Neuronal stem cell (in vitro differentiated cells): ENCODE data around the gene SMYD5.

Source experiments
- DNase-seq: peaks from one replicate; pipeline ENCODE4 v3.0.0-alpha.2; 2013; ENCODE audit warnings: low spot score
- H2AFZ ChIP-seq: one replicate; pipeline ENCODE4 v1.6.1; 2013; ENCODE audit warnings: mild to moderate bottlenecking, low read length, inconsistent platforms
- H2AK5ac ChIP-seq: 2 replicates; pipeline ENCODE4 v1.6.1; 2013; ENCODE audit warnings: low read depth, mild to moderate bottlenecking, inconsistent platforms, low read length, moderate library complexity, mixed read lengths
- H2BK120ac ChIP-seq: 2 replicates; pipeline ENCODE4 v1.6.1; 2013; ENCODE audit warnings: low read depth, mild to moderate bottlenecking, inconsistent platforms, low read length, moderate library complexity, mixed read lengths
- H2BK12ac ChIP-seq: one replicate; pipeline ENCODE4 v1.6.1; 2013; ENCODE audit warnings: low read length, inconsistent platforms
- H2BK15ac ChIP-seq: 2 replicates; pipeline ENCODE4 v1.6.1; 2013; ENCODE audit warnings: mild to moderate bottlenecking, low read length, inconsistent platforms, mixed read lengths
- H2BK5ac ChIP-seq: one replicate; pipeline ENCODE4 v1.6.1; 2013; ENCODE audit warnings: inconsistent platforms, mild to moderate bottlenecking, low read length, moderate library complexity
- H3K14ac ChIP-seq: one replicate; pipeline ENCODE4 v1.6.1; 2013; ENCODE audit warnings: low read length, inconsistent platforms
- H3K18ac ChIP-seq: 2 replicates; pipeline ENCODE4 v1.6.1; 2013; ENCODE audit warnings: low read length, inconsistent platforms
- H3K23ac ChIP-seq: 2 replicates; pipeline ENCODE4 v1.6.1; 2013; ENCODE audit warnings: low read depth, mild to moderate bottlenecking, mixed read lengths, low read length, inconsistent platforms; ENCODE audit not compliant: poor library complexity
- H3K27ac ChIP-seq: replicated peaks from 3 replicates; pipeline ENCODE4 v1.5.1; 2013; ENCODE audit warnings: low read length, inconsistent platforms
- H3K27me3 ChIP-seq, 3 experiments: 2 replicates each; pipeline ENCODE4 v1.6.1; 2013; ENCODE audit warnings: low read length in 3 of 3, mild to moderate bottlenecking in 2 of 3, inconsistent platforms in 1 of 3, low read depth in 1 of 3, mixed read lengths in 1 of 3, moderate library complexity in 1 of 3; ENCODE audit not compliant: control insufficient read depth in 3 of 3, insufficient read depth in 3 of 3
- H3K36me3 ChIP-seq, 2 donors: replicated peaks in 1 of 2; 2 replicates each; pipeline ENCODE4 v1.6.1; 2013; ENCODE audit warnings: low read length in 2 of 2; ENCODE audit not compliant: control insufficient read depth in 2 of 2, insufficient read depth in 2 of 2
- H3K4ac ChIP-seq: 2 replicates; pipeline ENCODE4 v1.6.1; 2013; ENCODE audit warnings: inconsistent platforms, mild to moderate bottlenecking, low read length, moderate library complexity
- H3K4me1 ChIP-seq, 2 donors: 1 replicate in 1 of 2; 2 replicates in 1 of 2; pipeline ENCODE4 v1.6.1; 2013; ENCODE audit warnings: low read length in 2 of 2, low read depth in 1 of 2; ENCODE audit not compliant: control insufficient read depth in 2 of 2, insufficient read depth in 1 of 2
- H3K4me2 ChIP-seq: one replicate; pipeline ENCODE4 v1.6.1; 2013; ENCODE audit warnings: mild to moderate bottlenecking, low read length, inconsistent platforms; ENCODE audit not compliant: insufficient read depth, poor library complexity, severe bottlenecking
- H3K4me3 ChIP-seq, 2 donors: 2 replicates each; pipeline ENCODE4 v1.5.1; 2013; ENCODE audit warnings: low read length in 2 of 2, mild to moderate bottlenecking in 2 of 2, inconsistent platforms in 1 of 2, moderate library complexity in 1 of 2
- H3K79me1 ChIP-seq: one replicate; pipeline ENCODE4 v1.6.1; 2013; ENCODE audit warnings: low read depth, mild to moderate bottlenecking, inconsistent platforms, low read length, moderate library complexity
- H3K9ac ChIP-seq: one replicate; pipeline ENCODE4 v1.6.1; 2013; ENCODE audit warnings: mild to moderate bottlenecking, low read depth, low read length, inconsistent platforms; ENCODE audit not compliant: poor library complexity
- H3K9me3 ChIP-seq, 2 donors: replicated peaks in 1 of 2; 2 replicates each; pipeline versions ENCODE3 to v1.6.1; 2013; ENCODE audit warnings: low read length in 2 of 2, mild to moderate bottlenecking in 2 of 2, inconsistent platforms in 1 of 2, low read depth in 1 of 2, mixed read lengths in 1 of 2, moderate library complexity in 1 of 2; ENCODE audit not compliant: control insufficient read depth in 2 of 2, insufficient read depth in 1 of 2
- H4K8ac ChIP-seq: one replicate; pipeline ENCODE4 v1.6.1; 2013; ENCODE audit warnings: low read depth, mild to moderate bottlenecking, inconsistent platforms, low read length, moderate library complexity
- H4K91ac ChIP-seq: one replicate; pipeline ENCODE4 v1.6.1; 2013; ENCODE audit warnings: low read length, low read depth, mild to moderate bottlenecking, inconsistent platforms; ENCODE audit not compliant: poor library complexity
- WGBS, 2 donors: extraction: QIAGEN DNeasy Blood & Tissue Kit; methylation state at CpG; one replicate each; pipeline ENCODE4 v1.1.7; 2013; ENCODE audit warnings: missing lambda C conversion rate in 2 of 2, mixed read lengths in 1 of 2; ENCODE audit not compliant: insufficient read length in 2 of 2, insufficient replicate concordance in 1 of 2; ENCODE audit errors: extremely low coverage in 2 of 2; 5-methylcytosine and 5-hydroxymethylcytosine counted together

SMYD5 gene

DNA sequence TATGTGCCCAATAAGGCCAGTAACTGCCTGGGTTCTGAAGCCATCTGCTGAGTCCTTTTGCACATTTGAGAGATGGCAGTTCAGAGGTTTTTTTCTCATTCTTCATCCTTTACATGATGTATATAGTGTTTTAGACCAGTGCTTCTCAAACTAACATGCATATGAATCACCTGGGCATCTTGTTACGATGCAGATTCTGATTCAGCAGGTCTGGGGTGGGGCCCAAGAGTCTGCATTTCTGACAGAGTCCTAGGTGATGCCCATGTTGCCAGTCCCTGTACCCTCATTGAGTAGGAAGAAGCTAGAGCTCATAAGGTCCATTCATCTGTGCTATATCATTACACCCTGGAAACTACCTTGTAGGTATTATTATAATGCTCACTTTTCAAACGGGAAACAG lies 3.8 kb downstream of the SMYD5 start:
- Histone ChIP-seq H2BK120ac (no peak overlapping the region), H4K91ac (no peak overlapping the region), H4K8ac (no peak overlapping the region), H2BK12ac (no peak overlapping the region), H3K9ac (no peak overlapping the region), H3K4me2 (no peak overlapping the region), H3K14ac (no peak overlapping the region), H3K27me3 (no peaks in the 10 kb centered on the region), H3K18ac (no peak overlapping the region), H3K4me3 (no peak overlapping the region), H2BK5ac (no peak overlapping the region), H3K4ac (no peak overlapping the region), H3K4me1 (peaks cover 0 to 6% of the 10 kb centered on the region in 2 donors), H3K79me1 (peaks cover 3% of the 10 kb centered on the region), H2BK15ac (no peak overlapping the region), H3K27ac (no peak overlapping the region), H3K9me3 (no peaks in the 10 kb centered on the region), H2AK5ac (no peak overlapping the region), H3K36me3 (peaks cover 12 to 42% of the 10 kb centered on the region in 2 donors), H3K23ac (no peak overlapping the region), H2AFZ (no peak overlapping the region)
- DNase-seq = no peak
- WGBS, 2 donors = no CpG with 5 or more reads among the region's 2 CpGs

DNA sequence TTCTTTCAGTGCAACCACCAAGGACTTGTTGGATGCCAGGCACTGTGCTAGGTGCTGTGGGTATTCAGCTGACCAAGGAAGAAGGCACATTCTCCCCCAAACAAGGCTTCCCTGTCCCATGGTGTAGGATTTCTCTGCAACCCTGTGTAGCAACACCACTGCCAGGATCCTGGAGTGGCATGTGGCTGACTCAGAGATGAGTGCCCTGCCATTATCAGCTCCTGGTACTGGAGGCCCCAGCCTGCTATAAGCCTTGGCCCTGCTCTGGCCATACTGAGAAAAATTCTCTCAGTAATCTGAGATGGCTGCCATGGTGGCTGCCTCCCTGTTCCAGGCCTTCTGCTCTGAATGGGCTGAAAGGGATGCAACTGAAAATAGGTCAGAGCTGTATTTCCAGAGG lies 4.3 kb downstream of the SMYD5 start:
- no peak for DNase-seq
- Histone ChIP-seq H3K9me3 (no peaks in the 10 kb centered on the region), H3K18ac (no peak overlapping the region), H3K9ac (no peak overlapping the region), H3K27ac (no peak overlapping the region), H3K23ac (peak overlapping the region; percentile 25), H3K4me1 (peaks cover 0 to 6% of the 10 kb centered on the region in 2 donors), H3K27me3 (no peaks in the 10 kb centered on the region), H3K4me3 (no peak overlapping the region), H2AFZ (no peak overlapping the region), H2AK5ac (no peak overlapping the region), H2BK120ac (no peak overlapping the region), H3K79me1 (peaks cover 3% of the 10 kb centered on the region), H3K14ac (no peak overlapping the region), H4K8ac (no peak overlapping the region), H2BK12ac (no peak overlapping the region), H2BK5ac (no peak overlapping the region), H4K91ac (no peak overlapping the region), H3K4ac (no peak overlapping the region), H3K36me3 (peaks cover 14 to 47% of the 10 kb centered on the region in 2 donors), H2BK15ac (no peak overlapping the region), H3K4me2 (no peak overlapping the region)

DNA sequence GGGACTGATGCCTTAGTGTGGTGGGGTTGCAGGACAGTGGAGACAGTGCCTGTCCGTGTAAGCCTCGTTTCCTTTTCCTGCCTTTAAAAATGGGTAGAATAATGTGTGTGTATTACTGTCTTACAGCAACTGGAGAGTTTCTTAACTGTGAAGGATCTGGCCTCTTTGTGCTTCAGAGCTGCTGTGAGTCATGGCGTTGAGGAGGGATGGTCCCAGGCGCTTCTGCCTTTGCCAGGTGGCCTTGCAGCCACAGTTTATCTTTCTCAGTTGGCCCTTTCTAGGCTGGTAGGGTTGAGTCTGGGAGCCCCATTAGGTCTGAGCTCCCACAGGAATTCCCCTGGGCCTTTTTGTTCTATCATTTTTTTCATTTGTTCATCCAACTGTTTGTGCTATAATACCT lies 9.8 kb downstream of the SMYD5 start:
- no peaks in the 10 kb centered on the region for H3K79me1 ChIP-seq
- no peaks in the 10 kb centered on the region for H3K4me1 ChIP-seq
- no peak overlapping the region for H2BK12ac ChIP-seq
- H3K18ac ChIP-seq = no peak overlapping the region
- no peak overlapping the region for H2AFZ ChIP-seq
- H3K27me3 ChIP-seq = no peaks in the 10 kb centered on the region
- no peak overlapping the region for H2BK120ac ChIP-seq
- no peak overlapping the region for H3K4me2 ChIP-seq
- H2BK5ac ChIP-seq = no peak overlapping the region
- H3K14ac ChIP-seq = no peak overlapping the region
- no peak for DNase-seq
- H3K23ac ChIP-seq = no peak overlapping the region
- no peak overlapping the region for H4K91ac ChIP-seq
- H3K4ac ChIP-seq = no peak overlapping the region
- no peak overlapping the region for H4K8ac ChIP-seq
- H3K9ac ChIP-seq = no peak overlapping the region
- no peaks in the 10 kb centered on the region for H3K9me3 ChIP-seq
- H3K4me3 ChIP-seq = no peak overlapping the region
- no peak overlapping the region for H2BK15ac ChIP-seq
- WGBS, 2 donors = no CpG with 5 or more reads among the region's 4 CpGs
- H3K27ac ChIP-seq = no peak overlapping the region
- no peak overlapping the region for H2AK5ac ChIP-seq
- H3K36me3 ChIP-seq = peaks cover 34 to 84% of the 10 kb centered on the region in 2 donors

DNA sequence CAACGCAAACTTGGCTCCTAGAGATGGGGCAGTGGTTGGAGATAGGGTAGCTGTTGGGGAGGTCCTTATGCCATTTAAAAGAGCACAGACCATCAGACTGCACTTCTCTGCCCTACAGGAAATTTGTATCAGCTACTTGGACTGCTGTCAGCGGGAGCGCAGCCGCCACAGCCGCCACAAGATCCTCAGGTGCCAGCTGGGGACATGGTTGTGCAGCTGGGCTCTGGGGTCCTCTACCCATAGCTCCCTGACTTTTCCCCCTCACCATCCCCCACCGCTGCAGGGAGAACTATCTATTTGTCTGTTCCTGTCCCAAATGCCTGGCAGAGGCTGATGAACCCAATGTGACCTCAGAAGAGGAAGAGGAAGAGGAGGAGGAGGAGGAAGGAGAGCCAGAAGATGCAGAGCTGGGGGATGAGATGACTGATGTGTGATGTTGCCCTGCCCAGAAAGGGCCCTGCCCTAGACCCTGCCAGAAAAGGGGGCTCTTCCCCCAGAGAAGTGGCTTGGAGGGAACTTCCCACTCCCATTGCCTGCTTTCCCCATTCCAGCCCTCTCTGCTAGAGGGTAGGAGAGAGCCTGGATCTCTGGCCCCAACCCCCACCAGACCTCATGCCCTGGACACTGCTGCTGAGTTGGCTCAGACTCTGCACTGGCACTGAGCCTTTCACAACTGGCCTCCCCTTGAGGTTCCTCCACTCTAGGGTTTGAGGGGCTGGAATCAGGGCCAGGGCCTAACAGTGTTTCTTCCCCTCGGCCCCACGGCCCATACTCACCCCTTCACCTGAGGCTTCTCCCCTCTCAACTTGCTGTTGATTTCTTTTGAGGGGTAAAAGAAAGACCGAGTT lies 11.7 kb downstream of the SMYD5 start:
- H3K36me3 ChIP-seq = peaks cover 34 to 73% of the 10 kb centered on the region in 2 donors

More for the DNA sequence above, 11.7 kb downstream of the SMYD5 start:
- H2BK120ac ChIP-seq = no peak overlapping the region
- H3K4me2 ChIP-seq = no peak overlapping the region
- H2BK15ac ChIP-seq = no peak overlapping the region
- no peak overlapping the region for H4K91ac ChIP-seq
- H3K9me3 ChIP-seq = no peaks in the 10 kb centered on the region
- H2BK12ac ChIP-seq = no peak overlapping the region
- no peak overlapping the region for H3K23ac ChIP-seq
- no peak overlapping the region for H3K4me3 ChIP-seq
- H2BK5ac ChIP-seq = no peak overlapping the region
- no peaks in the 10 kb centered on the region for H3K79me1 ChIP-seq
- H3K4ac ChIP-seq = no peak overlapping the region
- H3K27me3 ChIP-seq = no peaks in the 10 kb centered on the region
- no peak overlapping the region for H2AFZ ChIP-seq
- no peak overlapping the region for H3K18ac ChIP-seq
- H2AK5ac ChIP-seq = no peak overlapping the region
- H3K4me1 ChIP-seq = no peaks in the 10 kb centered on the region
- H3K14ac ChIP-seq = no peak overlapping the region
- no CpG with 5 or more reads among the region's 9 CpGs for WGBS, 2 donors
- no peak overlapping the region for H3K9ac ChIP-seq
- no peak for DNase-seq
- no peak overlapping the region for H4K8ac ChIP-seq
- no peak overlapping the region for H3K27ac ChIP-seq
